DND-41 (cell line): ENCODE measurements around the gene PTPRD.

Experiments
- ATAC-seq: fragments of 200-7000 bp; cut with Tn5 transposase; 3 replicates; pipeline ENCODE4 v1.9.1; 2021; ENCODE audit warnings: low read depth; ENCODE audit not compliant: insufficient read depth
- DNase-seq: peaks from one replicate; pipeline ENCODE4 v3.0.0-alpha.2; 2020
- H2AFZ ChIP-seq: 2 replicates; pipeline ENCODE4 v1.6.0; 2012; ENCODE audit warnings: low read depth, low read length
- H3K27ac ChIP-seq: 2 replicates; pipeline ENCODE4 v1.5.1; 2012; ENCODE audit warnings: low read length, inconsistent platforms
- H3K27me3 ChIP-seq: fragments of 200-600 bp; sonication (generic); 2 replicates; pipeline ENCODE4 v1.6.0; 2012; ENCODE audit warnings: low read length, mild to moderate bottlenecking, inconsistent platforms; ENCODE audit not compliant: insufficient read depth, poor library complexity
- H3K36me3 ChIP-seq: 2 replicates; pipeline ENCODE4 v1.5.1; 2012; ENCODE audit warnings: low read length, inconsistent platforms; ENCODE audit not compliant: insufficient read depth
- H3K4me1 ChIP-seq: 2 replicates; pipeline ENCODE4 v1.5.1; 2012; ENCODE audit warnings: mild to moderate bottlenecking, low read length; ENCODE audit not compliant: insufficient read depth
- H3K4me2 ChIP-seq: 2 replicates; pipeline ENCODE4 v1.6.0; 2012; ENCODE audit warnings: mild to moderate bottlenecking, moderate library complexity, low read length, inconsistent platforms; ENCODE audit not compliant: insufficient read depth
- H3K4me3 ChIP-seq, 2 experiments: fragments of 200-600 bp in 1 of 2; shearing (Covaris generic) in 1 of 2; 2 replicates each; pipeline ENCODE4 v1.5.1; 2012 to 2016; ENCODE audit warnings: inconsistent platforms in 2 of 2, low read length in 2 of 2, mild to moderate bottlenecking in 2 of 2, low read depth in 1 of 2, moderate library complexity in 1 of 2
- H3K79me2 ChIP-seq: 2 replicates; pipeline ENCODE4 v1.6.0; 2012; ENCODE audit warnings: low read length, inconsistent platforms; ENCODE audit not compliant: insufficient read depth
- H3K9ac ChIP-seq: 2 replicates; pipeline ENCODE4 v1.6.0; 2012; ENCODE audit warnings: low read depth, mild to moderate bottlenecking, inconsistent platforms, low read length, moderate library complexity
- H3K9me3 ChIP-seq: 2 replicates; pipeline ENCODE4 v1.5.1; 2012; ENCODE audit warnings: low read length, moderate library complexity, mild to moderate bottlenecking, inconsistent platforms; ENCODE audit not compliant: insufficient read depth, severe bottlenecking
- H4K20me1 ChIP-seq: 2 replicates; pipeline ENCODE4 v1.6.0; 2012; ENCODE audit warnings: low read length; ENCODE audit not compliant: insufficient read depth
- EZH2 ChIP-seq: IDR thresholded peaks from 3 replicates; pipeline ENCODE4 v1.6.1; 2012; ENCODE audit warnings: borderline replicate concordance, low read depth, mild to moderate bottlenecking, moderate library complexity, low read length, inconsistent platforms; ENCODE audit not compliant: severe bottlenecking
- TF ChIP-seq, protein P1 (sequence below): IDR thresholded peaks from 2 replicates; pipeline ENCODE4 v1.5.1; 2012; ENCODE audit warnings: borderline replicate concordance, low read length, moderate library complexity, mild to moderate bottlenecking; ENCODE audit not compliant: poor library complexity, severe bottlenecking; ENCODE audit errors: extremely low read depth

Gene PTPRD

GRCh38 chr9:8287501-8287900 lies 2325.3 kb downstream of the PTPRD start:
- Histone ChIP-seq H3K36me3 (no peaks in the 10 kb centered on the region), H3K4me2 (no peak overlapping the region), H4K20me1 (no peaks in the 10 kb centered on the region), H3K9ac (no peak overlapping the region), H3K4me3 (no peak overlapping the region), H3K4me1 (no peaks in the 10 kb centered on the region), H3K27ac (no peak overlapping the region), H3K79me2 (no peaks in the 10 kb centered on the region), H2AFZ (no peak overlapping the region), H3K9me3 (no peaks in the 10 kb centered on the region), H3K27me3 (no peaks in the 10 kb centered on the region)
- no peak for ATAC-seq
- no peak for DNase-seq
- no peak for TF ChIP-seq EZH2
- TF ChIP-seq, protein P1, sequence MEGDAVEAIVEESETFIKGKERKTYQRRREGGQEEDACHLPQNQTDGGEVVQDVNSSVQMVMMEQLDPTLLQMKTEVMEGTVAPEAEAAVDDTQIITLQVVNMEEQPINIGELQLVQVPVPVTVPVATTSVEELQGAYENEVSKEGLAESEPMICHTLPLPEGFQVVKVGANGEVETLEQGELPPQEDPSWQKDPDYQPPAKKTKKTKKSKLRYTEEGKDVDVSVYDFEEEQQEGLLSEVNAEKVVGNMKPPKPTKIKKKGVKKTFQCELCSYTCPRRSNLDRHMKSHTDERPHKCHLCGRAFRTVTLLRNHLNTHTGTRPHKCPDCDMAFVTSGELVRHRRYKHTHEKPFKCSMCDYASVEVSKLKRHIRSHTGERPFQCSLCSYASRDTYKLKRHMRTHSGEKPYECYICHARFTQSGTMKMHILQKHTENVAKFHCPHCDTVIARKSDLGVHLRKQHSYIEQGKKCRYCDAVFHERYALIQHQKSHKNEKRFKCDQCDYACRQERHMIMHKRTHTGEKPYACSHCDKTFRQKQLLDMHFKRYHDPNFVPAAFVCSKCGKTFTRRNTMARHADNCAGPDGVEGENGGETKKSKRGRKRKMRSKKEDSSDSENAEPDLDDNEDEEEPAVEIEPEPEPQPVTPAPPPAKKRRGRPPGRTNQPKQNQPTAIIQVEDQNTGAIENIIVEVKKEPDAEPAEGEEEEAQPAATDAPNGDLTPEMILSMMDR, result no peak

- H3K27me3 ChIP-seq, result no peaks in the 10 kb centered on the region
- H3K4me2 ChIP-seq, result no peak overlapping the region
- no peak overlapping the region for H3K4me3 ChIP-seq
- no peaks in the 10 kb centered on the region for H3K79me2 ChIP-seq
- ATAC-seq (no peak), DNase-seq (no peak)
- no peaks in the 10 kb centered on the region for H4K20me1 ChIP-seq
- H3K9ac ChIP-seq, result no peak overlapping the region
- H3K36me3 ChIP-seq, result no peaks in the 10 kb centered on the region
- no peak overlapping the region for H3K27ac ChIP-seq
- H3K4me1 ChIP-seq, result no peaks in the 10 kb centered on the region
- TF ChIP-seq EZH2, result no peak
- TF ChIP-seq, protein P1, result no peak
- no peaks in the 10 kb centered on the region for H3K9me3 ChIP-seq
- no peak overlapping the region for H2AFZ ChIP-seq
Observed at GRCh38 chr9:8284884-8285283, 2327.9 kb downstream of the PTPRD start.

DNA sequence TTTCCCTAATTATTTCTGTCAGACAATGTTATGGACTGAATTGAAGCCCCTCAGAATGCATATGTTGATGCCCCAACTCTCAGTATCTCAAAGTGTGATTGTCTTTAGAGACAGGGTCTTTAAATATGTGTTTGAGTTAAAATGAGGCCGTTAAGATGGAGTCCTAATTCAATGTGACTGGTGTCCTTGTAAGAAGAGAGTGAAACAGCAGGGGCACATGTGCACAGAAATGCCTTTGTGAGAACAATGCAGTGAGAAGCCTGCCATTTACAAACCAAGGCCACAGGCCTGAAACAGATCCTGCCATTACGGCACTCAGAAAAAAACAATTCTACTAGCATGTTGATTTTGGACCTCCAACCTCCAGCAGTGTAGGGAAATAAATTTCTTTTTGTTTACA lies 2330.3 kb downstream of the PTPRD start:
- ATAC-seq (no peak), DNase-seq (no peak)
- H2AFZ ChIP-seq, result peak overlapping the region; percentile 21; the same call in 1 of the 2 replicates
- no peaks in the 10 kb centered on the region for H3K9me3 ChIP-seq
- TF ChIP-seq EZH2, result no peak
- TF ChIP-seq, protein P1, result no peak
- no peaks in the 10 kb centered on the region for H4K20me1 ChIP-seq
- H3K4me1 ChIP-seq, result no peaks in the 10 kb centered on the region
- H3K9ac ChIP-seq, result no peak overlapping the region
- H3K27ac ChIP-seq, result no peak overlapping the region
- no peak overlapping the region for H3K4me3 ChIP-seq
- H3K79me2 ChIP-seq, result no peaks in the 10 kb centered on the region
- H3K27me3 ChIP-seq, result no peaks in the 10 kb centered on the region
- no peak overlapping the region for H3K4me2 ChIP-seq
- H3K36me3 ChIP-seq, result no peaks in the 10 kb centered on the region

DNA sequence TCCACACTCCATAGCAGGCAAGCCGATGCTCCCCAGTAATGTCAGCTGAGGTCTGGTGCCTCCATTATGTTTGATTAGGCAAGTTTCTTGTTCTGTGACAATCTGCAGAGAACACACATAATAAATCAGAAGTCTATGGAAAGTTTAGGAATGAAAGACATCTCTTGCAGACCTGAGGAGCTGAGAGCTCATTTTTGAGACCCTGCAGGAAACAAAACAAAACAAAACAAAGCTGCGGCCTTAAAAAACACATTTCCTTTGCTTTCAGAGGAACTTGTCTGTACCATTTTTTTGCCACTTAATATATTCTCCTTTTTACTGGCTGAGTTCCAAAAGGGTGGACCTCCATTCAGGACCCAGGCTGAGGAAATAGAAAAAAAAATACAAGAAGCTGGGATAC lies 2332.0 kb downstream of the PTPRD start:
- ATAC-seq (no peak), DNase-seq (no peak)
- Histone ChIP-seq H3K79me2 (no peaks in the 10 kb centered on the region), H3K27ac (no peak overlapping the region), H2AFZ (no peak overlapping the region), H3K4me1 (no peaks in the 10 kb centered on the region), H3K27me3 (no peaks in the 10 kb centered on the region), H3K9me3 (peaks cover 1% of the 10 kb centered on the region), H3K9ac (no peak overlapping the region), H3K4me3 (no peak overlapping the region), H3K4me2 (no peak overlapping the region), H3K36me3 (no peaks in the 10 kb centered on the region), H4K20me1 (no peaks in the 10 kb centered on the region)
- TF ChIP-seq, protein P1, result no peak
- no peak for TF ChIP-seq EZH2
